C4-2B (cell line): ENCODE results near the gene ADGRD2.

Experiments
- CTCF ChIP-seq: fragments of 450-650 bp; conservative IDR thresholded peaks from 2 replicates; pipeline ENCODE4 v1.5.1; 2017; ENCODE audit warnings: mild to moderate bottlenecking
- ZFX ChIP-seq: fragments of 450-650 bp; IDR thresholded peaks from 2 replicates; pipeline ENCODE4 v1.6.1; 2017

- TF ChIP-seq CTCF (no peak), ZFX (no peak)
Measured at GRCh38 chr9:124437086-124437485, 13.2 kb upstream of the ADGRD2 start.
